ENCODE data around the gene PRKAG2.

DNA sequence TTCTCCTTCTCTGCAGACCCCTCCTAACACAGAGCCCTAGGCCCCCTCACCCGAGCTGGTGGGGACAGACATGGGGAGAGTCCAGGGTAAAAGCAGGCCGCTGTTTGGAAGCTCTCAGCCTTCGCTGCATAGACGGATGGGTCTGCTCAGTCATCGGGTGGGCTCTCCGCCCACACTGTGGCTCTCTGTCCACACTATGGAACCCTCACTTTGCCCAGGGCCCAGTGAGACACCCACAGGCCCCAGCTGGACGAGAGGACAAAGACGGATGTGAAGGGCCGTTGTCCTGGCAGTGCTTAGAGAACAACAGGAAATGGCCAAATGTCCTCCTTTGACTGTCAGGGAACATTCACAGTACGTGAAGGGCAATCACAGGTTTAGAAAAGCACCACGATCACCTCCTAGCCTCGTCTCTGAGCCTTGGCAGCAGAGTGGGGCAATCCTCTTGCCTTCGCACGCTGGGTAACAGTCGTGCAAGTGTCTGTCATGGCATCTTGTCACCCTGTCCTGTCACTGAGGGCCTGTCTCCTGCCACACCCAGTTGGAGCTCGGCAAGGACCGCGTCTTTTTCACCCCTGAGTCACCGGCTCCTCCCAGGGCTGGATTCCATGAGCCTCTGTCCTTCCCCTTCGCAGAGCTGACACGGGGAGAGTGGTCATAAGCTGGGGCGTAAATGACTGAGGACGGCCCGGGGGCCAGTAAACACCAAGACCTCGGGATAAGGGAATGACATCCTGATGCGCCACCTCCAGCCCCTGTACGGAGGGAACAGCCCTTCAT is 80.6 kb downstream of the PRKAG2 start:
- TF ChIP-seq, protein P1, sequence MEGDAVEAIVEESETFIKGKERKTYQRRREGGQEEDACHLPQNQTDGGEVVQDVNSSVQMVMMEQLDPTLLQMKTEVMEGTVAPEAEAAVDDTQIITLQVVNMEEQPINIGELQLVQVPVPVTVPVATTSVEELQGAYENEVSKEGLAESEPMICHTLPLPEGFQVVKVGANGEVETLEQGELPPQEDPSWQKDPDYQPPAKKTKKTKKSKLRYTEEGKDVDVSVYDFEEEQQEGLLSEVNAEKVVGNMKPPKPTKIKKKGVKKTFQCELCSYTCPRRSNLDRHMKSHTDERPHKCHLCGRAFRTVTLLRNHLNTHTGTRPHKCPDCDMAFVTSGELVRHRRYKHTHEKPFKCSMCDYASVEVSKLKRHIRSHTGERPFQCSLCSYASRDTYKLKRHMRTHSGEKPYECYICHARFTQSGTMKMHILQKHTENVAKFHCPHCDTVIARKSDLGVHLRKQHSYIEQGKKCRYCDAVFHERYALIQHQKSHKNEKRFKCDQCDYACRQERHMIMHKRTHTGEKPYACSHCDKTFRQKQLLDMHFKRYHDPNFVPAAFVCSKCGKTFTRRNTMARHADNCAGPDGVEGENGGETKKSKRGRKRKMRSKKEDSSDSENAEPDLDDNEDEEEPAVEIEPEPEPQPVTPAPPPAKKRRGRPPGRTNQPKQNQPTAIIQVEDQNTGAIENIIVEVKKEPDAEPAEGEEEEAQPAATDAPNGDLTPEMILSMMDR (IDR thresholded peaks at IDR 0.05), result no peak
- no peak for TF ChIP-seq POLR2A (IDR thresholded peaks at IDR 0.05)
